Activated effector memory CD4-positive, alpha-beta T cell treated with Interleukin-2 at 50 U/mL for 16 hours (primary cell): ENCODE data around the gene PTPRD.
"Not testable (repeated sequence)": the region's sequence is repeated elsewhere in the genome, so short reads cannot be mapped to it uniquely, and the experiment has no call there.

Source experiments
- DNase-seq: peaks from one replicate; pipeline ENCODE4 v3.0.0-alpha.2; 2020

Gene PTPRD

DNA sequence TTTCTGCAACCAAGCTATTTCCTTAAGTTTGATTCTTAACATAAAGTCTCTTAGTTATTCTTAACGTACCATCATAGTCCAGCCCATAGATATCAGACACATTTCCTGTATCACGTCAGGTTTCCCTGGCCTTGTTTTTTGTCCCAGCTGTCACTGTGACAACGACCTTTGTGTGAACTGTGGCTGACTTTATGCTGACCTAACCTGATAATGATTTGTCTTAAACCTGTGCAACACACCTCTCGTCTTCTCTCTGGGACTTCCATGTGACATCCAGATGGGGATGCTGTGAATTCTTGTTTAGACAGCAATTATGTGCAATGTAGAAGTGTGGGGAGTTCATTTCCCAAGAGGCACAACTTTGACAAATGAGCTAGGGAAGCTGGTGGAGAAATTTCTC, 662.8 kb downstream of the PTPRD start:
- DNase-seq: no peak

DNA sequence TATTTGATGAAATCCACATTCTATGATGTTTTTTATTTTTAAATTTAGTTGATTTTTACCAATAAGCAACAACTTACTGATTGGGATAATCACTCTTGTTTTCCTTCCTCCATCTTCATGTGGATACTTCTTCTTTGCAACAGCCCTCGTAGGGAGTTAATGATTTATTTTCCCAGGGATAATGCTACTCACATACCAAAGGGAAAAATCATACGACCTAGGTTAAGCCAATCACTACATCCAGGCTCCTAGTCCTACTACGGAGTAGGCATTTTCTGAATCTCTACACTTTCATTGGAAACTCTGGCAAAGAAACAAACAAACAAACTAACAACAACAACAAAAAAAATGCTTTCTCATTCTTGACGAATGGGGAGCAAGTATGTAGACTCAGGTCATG, 663.4 kb downstream of the PTPRD start:
- no peak for DNase-seq

- DNase-seq: no peak
Measured at GRCh38 chr9:9945966-9946365, 666.8 kb downstream of the PTPRD start.

DNA sequence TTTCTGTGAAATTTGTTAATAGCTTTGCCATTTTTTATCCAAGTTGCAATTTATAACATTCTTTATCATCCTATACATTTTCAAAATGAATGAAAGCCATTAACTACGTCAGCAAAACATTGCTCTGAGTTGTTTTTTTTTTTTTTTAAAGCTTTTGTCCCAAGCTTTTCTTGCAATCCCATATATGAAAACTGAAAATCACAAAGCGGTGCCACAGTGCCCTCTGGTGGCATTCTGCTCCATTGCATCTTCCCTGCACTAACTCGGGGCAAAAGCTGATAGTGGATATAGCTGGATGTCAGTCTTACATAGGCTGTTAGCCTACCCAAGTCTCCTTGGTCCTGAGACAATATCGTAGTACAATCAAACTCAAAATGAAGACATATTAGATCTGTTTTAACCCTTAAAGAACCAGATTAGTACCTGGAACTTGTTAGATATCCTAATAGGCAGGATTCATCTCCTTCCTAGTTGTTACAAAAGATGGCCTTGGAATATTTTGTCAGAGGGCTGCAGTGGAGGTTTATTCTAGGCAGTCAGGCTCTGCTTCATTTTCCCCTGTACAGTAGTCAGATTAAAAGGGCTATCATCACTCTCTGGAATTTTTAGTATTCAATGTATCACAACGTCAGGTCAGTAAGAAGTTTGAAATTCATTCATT, 669.9 kb downstream of the PTPRD start:
- peak; percentile 5 for DNase-seq

- DNase-seq: no peak
Measured at GRCh38 chr9:9938432-9938831, 674.4 kb downstream of the PTPRD start.

GRCh38 chr9:9931464-9931863, 681.3 kb downstream of the PTPRD start:
- DNase-seq: not testable (repeated sequence)

GRCh38 chr9:9924376-9924775, 688.4 kb downstream of the PTPRD start:
- DNase-seq: no peak

- no peak for DNase-seq
Measured at GRCh38 chr9:9921805-9922204, 691.0 kb downstream of the PTPRD start.

GRCh38 chr9:9920425-9921060, 692.3 kb downstream of the PTPRD start:
- no peak for DNase-seq

GRCh38 chr9:9919174-9919775, 693.5 kb downstream of the PTPRD start:
- no peak for DNase-seq

GRCh38 chr9:9917400-9917799, 695.4 kb downstream of the PTPRD start:
- no peak for DNase-seq

GRCh38 chr9:9914174-9914573, 698.6 kb downstream of the PTPRD start:
- no peak for DNase-seq

DNA sequence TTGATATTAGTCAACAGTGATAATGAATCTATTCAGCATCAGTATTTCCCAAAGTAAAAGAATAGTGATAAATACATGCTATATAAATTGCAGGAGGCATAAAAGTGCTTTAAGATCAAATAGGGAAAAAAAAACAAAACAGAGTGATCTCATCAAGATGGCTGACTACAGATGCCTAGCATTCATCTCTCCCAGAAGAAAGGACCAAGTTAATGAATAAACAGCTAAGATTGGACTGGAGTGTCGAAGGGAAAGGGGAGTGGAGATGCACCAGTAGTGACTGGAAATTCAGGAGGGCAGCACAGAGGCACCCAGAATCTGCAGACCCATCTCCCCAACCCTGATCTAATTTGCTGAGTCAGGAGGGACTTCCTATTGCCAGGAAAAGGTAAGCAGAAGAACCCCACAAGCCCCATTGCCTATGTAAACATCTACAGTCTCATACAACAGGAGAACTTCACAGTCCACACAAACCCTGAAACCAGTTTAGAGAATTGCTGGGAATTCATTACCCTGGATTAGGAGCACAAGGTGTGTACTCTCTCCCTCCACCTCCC, 699.4 kb downstream of the PTPRD start:
- no peak for DNase-seq

- no peak for DNase-seq
Measured at GRCh38 chr9:9912459-9912858, 700.3 kb downstream of the PTPRD start.

DNA sequence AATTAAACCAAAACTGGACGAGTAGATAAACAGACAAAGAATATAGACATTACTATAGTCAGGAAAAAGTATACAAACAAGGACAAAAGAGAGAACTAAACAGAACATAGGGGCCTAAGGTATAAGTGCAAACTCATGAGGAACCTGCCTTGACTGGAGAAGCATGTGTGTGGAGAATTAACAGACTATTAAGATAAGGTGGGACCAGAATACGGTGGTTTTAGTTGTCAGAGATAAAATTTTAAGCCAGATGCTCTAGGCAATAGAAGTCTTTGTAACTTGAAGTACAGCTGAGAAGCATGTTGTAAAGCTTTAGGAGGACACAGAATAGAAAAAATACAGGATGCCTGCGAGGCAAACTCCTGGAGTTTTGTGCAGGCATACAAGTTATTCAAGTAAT, 707.1 kb downstream of the PTPRD start:
- no peak for DNase-seq

DNA sequence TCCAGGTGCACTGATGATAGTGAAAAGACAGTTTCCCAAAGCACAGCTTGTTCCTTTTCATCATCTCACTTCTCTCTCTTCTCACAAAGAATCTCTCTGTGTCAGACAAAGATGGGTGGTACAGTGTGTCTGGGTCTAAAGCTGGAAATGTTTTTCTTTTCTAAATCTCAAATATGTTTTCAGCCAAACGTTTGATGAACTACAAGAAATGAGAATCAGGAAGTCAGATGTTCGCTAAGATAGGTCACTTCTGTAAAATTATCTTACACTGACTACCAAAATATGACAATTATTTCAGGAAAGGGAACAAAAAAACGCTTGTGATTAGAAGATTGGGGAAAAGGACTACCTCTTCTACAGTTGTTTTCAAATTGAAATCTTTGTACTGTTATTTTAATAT, 708.8 kb downstream of the PTPRD start:
- no peak for DNase-seq

- DNase-seq: no peak
Measured at GRCh38 chr9:9901624-9902023, 711.2 kb downstream of the PTPRD start.

DNA sequence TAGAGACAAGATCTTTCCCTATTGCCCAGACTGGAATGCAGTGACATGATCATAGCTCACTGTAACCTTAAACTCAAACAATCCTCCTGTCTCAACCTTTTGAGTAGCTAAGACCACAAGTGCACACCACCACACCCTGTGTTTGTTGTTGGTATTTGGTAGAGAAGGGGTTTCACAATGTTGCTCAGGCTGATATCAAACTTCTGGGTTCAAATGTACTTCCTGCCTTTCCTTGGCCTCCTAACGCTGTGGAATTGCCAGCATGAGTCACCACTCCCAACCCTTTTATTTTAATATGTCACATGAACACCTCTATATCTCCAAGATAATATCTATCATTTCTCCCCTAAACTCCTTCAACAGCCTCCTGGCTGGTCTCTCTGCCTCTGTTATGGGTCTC, 719.0 kb downstream of the PTPRD start:
- no peak for DNase-seq

GRCh38 chr9:9892217-9892616, 720.6 kb downstream of the PTPRD start:
- no peak for DNase-seq

- no peak for DNase-seq
Measured at GRCh38 chr9:9881692-9882091, 731.1 kb downstream of the PTPRD start.

- no peak for DNase-seq
Measured at GRCh38 chr9:9874270-9874669, 738.5 kb downstream of the PTPRD start.

GRCh38 chr9:9862235-9862810, 750.5 kb downstream of the PTPRD start:
- DNase-seq: no peak

DNA sequence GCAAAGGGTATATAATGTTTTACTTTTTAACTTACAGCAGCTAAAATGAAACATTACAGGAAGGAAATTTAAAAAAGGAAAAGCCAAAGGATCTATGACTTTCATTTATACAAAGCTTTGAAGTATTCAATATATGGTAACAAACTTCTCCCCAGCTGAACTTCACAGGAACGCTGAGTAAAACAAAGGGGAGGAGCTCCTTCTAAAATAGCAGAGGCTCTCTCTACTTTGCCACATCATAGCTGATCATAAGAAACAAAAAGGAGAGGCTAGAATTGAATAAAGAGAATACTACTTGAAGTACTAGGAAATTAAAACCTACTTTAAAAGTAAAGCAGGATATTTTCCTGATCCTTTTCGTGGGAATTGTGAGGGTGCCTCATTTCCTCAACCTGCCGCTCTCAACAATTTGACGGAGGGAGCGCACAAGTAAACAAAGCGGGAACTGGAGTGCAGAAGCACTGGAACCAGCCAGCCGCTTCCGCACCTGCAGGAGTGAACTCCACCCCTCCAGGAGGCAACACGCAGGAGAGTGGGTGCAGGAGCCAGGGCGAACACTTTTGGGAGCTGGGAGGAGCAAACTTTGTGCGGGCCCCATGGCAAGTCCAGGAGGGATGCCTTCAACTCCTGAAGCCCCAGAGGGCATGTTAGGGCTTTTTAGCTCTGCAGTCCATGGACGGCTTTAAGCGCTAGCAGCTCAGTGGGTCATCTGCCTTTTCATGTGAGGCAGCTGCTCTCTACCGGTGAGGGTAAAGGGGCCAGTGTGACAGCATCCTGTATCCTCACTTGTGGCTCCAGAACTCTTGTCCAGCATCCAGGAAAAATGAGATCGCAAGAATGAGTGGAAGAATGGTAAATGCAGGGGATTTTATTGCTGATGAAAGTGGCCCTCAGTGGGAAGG, 757.4 kb downstream of the PTPRD start:
- no peak for DNase-seq
